Hepatic stellate cell (primary cell): Measurements from ENCODE around the gene ATAD3C.
"Not testable (repeated sequence)": the region's sequence is repeated elsewhere in the genome, so short reads cannot be mapped to it uniquely, and the experiment has no call there.

Experiments
- DNase-seq: peaks from one replicate; pipeline ENCODE4 v3.0.0; 2011; ENCODE audit warnings: low spot score

ATAD3C gene

GRCh38 chr1:1418464-1419362 lies 30.8 kb upstream of the ATAD3C start:
- DNase-seq: no peak

GRCh38 chr1:1419363-1419812 lies 30.1 kb upstream of the ATAD3C start:
- no peak for DNase-seq

- peak; percentile 38 for DNase-seq
Measured at GRCh38 chr1:1419813-1420653, 29.5 kb upstream of the ATAD3C start.

GRCh38 chr1:1420654-1421141 lies 28.8 kb upstream of the ATAD3C start:
- DNase-seq: no peak

- no peak for DNase-seq
Measured at GRCh38 chr1:1421147-1421906, 28.2 kb upstream of the ATAD3C start, which contains the start of gene ANKRD65. TSS of gene ANKRD65 (minus strand) at chr1:1421276. CDS start at chr1:1421005, 271 bp downstream.

GRCh38 chr1:1421907-1422464 lies 27.5 kb upstream of the ATAD3C start:
- no peak for DNase-seq

GRCh38 chr1:1422465-1423244 lies 26.8 kb upstream of the ATAD3C start:
- DNase-seq: no peak

- DNase-seq: no peak
Measured at GRCh38 chr1:1423245-1423597, 26.3 kb upstream of the ATAD3C start.

GRCh38 chr1:1424707-1425106 lies 24.8 kb upstream of the ATAD3C start:
- no peak for DNase-seq

GRCh38 chr1:1425426-1425752 lies 24.1 kb upstream of the ATAD3C start:
- no peak for DNase-seq

- DNase-seq: no peak
Measured at GRCh38 chr1:1425753-1426495, 23.6 kb upstream of the ATAD3C start.

GRCh38 chr1:1426496-1427105 lies 22.9 kb upstream of the ATAD3C start:
- no peak for DNase-seq

- DNase-seq: peak; percentile 57
Measured at GRCh38 chr1:1427106-1427819, 22.2 kb upstream of the ATAD3C start.

- no peak for DNase-seq
Measured at GRCh38 chr1:1427820-1428148, 21.7 kb upstream of the ATAD3C start.

- DNase-seq: no peak
Measured at GRCh38 chr1:1428174-1428573, 21.3 kb upstream of the ATAD3C start.

- not testable (repeated sequence) for DNase-seq
Measured at GRCh38 chr1:1428967-1429366, 20.5 kb upstream of the ATAD3C start.

GRCh38 chr1:1429671-1430073 lies 19.8 kb upstream of the ATAD3C start:
- peak; percentile 83 for DNase-seq

- peak; percentile 88 for DNase-seq
Measured at GRCh38 chr1:1430114-1430982, 19.1 kb upstream of the ATAD3C start.
